Esophagus muscularis mucosa (tissue), 4 donors: Measurements from ENCODE around the gene TBC1D8B. TPM values are rescaled to one million over a fixed set of nuclear protein-coding genes. Genes with fewer than 3 reads are reported as not detected.

Source experiments
- DNase-seq: peaks from one replicate; pipeline ENCODE4 v3.0.0-alpha.2; 2017; ENCODE audit errors: extremely low spot score
- H3K27ac ChIP-seq, 4 donors: fragments of 200-600 bp; sonication (generic); replicated peaks in 1 of 4; 1 replicate in 3 of 4; 2 replicates in 1 of 4; pipeline ENCODE4 v1.5.1; 2016 to 2019; ENCODE audit warnings: mild to moderate bottlenecking in 1 of 4
- H3K27me3 ChIP-seq, 4 donors: fragments of 200-600 bp; sonication (generic); one replicate each; pipeline versions ENCODE4 v1.5.1 to v1.6.0; 2016 to 2019
- H3K36me3 ChIP-seq, 4 donors: fragments of 200-600 bp; sonication (generic); one replicate each; pipeline ENCODE4 v1.5.1; 2016 to 2019
- H3K4me1 ChIP-seq, 4 donors: fragments of 200-600 bp; sonication (generic); one replicate each; pipeline ENCODE4 v1.5.1; 2016 to 2019
- H3K4me3 ChIP-seq, 4 donors: fragments of 200-600 bp; sonication (generic); 1 replicate in 2 of 4; 2 replicates in 2 of 4; pipeline ENCODE4 v1.5.1; 2016 to 2019; ENCODE audit warnings: mild to moderate bottlenecking in 4 of 4, moderate library complexity in 1 of 4
- H3K9me3 ChIP-seq, 4 donors: fragments of 200-600 bp; sonication (generic); 1 replicate in 3 of 4; 2 replicates in 1 of 4; pipeline ENCODE4 v1.5.1; 2016 to 2019
- EP300 ChIP-seq: sonication (generic); formaldehyde crosslinking; IDR thresholded peaks from one replicate; pipeline ENCODE4 v1.6.1; 2017; ENCODE audit warnings: antibody characterized with exemption
- POLR2A ChIP-seq: fragments of 450-650 bp; IDR thresholded peaks from one replicate; pipeline ENCODE4 v1.6.1; 2017; ENCODE audit warnings: antibody characterized with exemption, moderate library complexity, mild to moderate bottlenecking, low read depth
- POLR2AphosphoS5 ChIP-seq, 2 donors: sonication (generic); formaldehyde crosslinking; IDR thresholded peaks; one replicate each; pipeline ENCODE4 v1.6.1; 2017; ENCODE audit warnings: antibody characterized with exemption in 2 of 2
- WGBS: methylation state at CpG from one replicate; pipeline ENCODE4 v1.1.5; 2018; 5-methylcytosine and 5-hydroxymethylcytosine counted together
- intact Hi-C: fragments of 100-400 bp; cut with DNase I; formaldehyde crosslinking; loops from one replicate; pipeline ENCODE4 v1.15.1; 2023
- total RNA-seq, 4 donors: library from RNA; depleted of rRNA; stranded (reverse); fragments of >200 nt; gene quantifications; one replicate each; pipeline versions ENCODE4 v1.1.0 to v1.2.1, GENCODE V29; 2016
- TF ChIP-seq, protein P1 (sequence below), 3 experiments: fragments of 200-600 bp in 2 of 3; fragments of 450-650 bp in 1 of 3; sonication (generic) in 2 of 3; IDR thresholded peaks; one replicate each; pipeline ENCODE4 v1.5.1; 2017 to 2019; ENCODE audit warnings: antibody characterized with exemption in 3 of 3, mild to moderate bottlenecking in 2 of 3, moderate library complexity in 1 of 3

Gene TBC1D8B
- total RNA-seq, 4 donors from 2014 or later: 2.5 to 5.0 (median 3.6) TPM

DNA sequence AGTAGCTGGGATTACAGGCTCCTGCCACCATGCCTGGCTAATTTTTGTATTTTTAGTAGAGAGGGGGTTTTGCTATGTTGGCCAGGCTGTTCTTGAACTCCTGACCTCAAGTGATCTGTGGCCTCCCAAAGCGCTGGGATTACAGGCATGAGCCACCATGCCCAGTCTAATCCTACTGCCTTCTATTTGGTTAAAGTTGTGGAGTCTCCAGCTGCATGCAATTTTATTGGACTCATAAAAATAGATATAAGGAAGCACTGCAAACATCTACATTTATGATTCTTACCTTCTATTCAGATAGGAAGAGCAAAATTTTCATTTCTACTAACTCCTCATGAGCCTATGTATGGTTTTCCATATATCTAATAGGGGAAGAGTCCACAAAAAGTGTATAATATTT, 87.0 kb downstream of the TBC1D8B start:
- Histone ChIP-seq H3K9me3 (no peaks in the 10 kb centered on the region), H3K36me3 (no peaks in the 10 kb centered on the region), H3K27me3 (no peaks in the 10 kb centered on the region), H3K4me3 (no peak overlapping the region), H3K27ac (no peak overlapping the region), H3K4me1 (peaks cover 0 to under 1% (median under 1%) of the 10 kb centered on the region in 4 donors)
- no peak for TF ChIP-seq EP300
- TF ChIP-seq POLR2A: no peak
- TF ChIP-seq, protein P1, sequence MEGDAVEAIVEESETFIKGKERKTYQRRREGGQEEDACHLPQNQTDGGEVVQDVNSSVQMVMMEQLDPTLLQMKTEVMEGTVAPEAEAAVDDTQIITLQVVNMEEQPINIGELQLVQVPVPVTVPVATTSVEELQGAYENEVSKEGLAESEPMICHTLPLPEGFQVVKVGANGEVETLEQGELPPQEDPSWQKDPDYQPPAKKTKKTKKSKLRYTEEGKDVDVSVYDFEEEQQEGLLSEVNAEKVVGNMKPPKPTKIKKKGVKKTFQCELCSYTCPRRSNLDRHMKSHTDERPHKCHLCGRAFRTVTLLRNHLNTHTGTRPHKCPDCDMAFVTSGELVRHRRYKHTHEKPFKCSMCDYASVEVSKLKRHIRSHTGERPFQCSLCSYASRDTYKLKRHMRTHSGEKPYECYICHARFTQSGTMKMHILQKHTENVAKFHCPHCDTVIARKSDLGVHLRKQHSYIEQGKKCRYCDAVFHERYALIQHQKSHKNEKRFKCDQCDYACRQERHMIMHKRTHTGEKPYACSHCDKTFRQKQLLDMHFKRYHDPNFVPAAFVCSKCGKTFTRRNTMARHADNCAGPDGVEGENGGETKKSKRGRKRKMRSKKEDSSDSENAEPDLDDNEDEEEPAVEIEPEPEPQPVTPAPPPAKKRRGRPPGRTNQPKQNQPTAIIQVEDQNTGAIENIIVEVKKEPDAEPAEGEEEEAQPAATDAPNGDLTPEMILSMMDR (IDR thresholded peaks at IDR 0.05): no peak
- no peak for TF ChIP-seq POLR2AphosphoS5 (IDR thresholded peaks at IDR 0.05)
- intact Hi-C loops: no loop called here
- WGBS: 75% methylated on average over 1 of the region's 1 CpG
- DNase-seq: no peak

DNA sequence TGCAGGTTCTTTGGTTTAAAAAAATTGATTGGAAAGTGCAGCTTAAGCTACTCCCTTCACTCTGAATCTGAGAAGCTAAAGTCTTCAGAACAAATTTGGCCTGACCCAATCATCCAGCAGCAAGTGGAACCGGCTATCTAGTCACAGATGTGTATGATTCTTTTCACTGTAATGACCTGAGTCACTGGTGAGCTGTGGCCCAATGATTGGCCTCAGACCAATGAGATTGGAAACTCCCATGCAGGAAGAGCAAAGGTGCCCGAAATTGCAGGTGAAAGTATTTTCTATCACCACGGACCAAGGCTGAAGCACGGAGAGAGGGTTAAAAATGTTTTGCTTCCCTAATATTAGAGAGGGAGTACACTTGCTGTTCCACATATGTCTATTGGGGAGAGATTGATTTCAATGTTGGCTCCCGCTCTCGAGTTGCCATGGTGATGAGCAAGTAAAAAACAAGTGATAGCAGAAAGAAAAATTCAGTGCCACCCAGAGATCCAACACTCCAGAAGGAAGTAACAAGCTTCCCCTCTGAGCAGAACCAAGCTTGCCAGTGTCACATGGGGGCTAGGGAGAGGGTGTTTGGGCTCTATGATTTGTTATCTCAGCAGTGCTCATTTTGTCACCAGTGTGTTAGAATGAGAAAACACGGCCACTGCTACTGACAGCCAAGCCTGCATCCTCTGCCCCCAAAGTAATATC, 89.4 kb downstream of the TBC1D8B start:
- Histone ChIP-seq H3K27me3 (no peaks in the 10 kb centered on the region), H3K4me1 (peaks cover 0 to 9% (median 9%) of the 10 kb centered on the region in 4 donors), H3K36me3 (no peaks in the 10 kb centered on the region), H3K27ac (no peak overlapping the region), H3K9me3 (no peaks in the 10 kb centered on the region), H3K4me3 (no peak overlapping the region)
- no peak for DNase-seq
- no peak for TF ChIP-seq POLR2AphosphoS5 (IDR thresholded peaks at IDR 0.05)
- no peak for TF ChIP-seq POLR2A
- TF ChIP-seq, protein P1 (IDR thresholded peaks at IDR 0.05): no peak
- no peak for TF ChIP-seq EP300
- intact Hi-C loops: loop anchor here (5.0 kb wide), 1 partner anchor 60 kb away; no protein-coding TSS in a partner anchor
- WGBS: 53% methylated on average over 7 of the region's 7 CpGs

DNA sequence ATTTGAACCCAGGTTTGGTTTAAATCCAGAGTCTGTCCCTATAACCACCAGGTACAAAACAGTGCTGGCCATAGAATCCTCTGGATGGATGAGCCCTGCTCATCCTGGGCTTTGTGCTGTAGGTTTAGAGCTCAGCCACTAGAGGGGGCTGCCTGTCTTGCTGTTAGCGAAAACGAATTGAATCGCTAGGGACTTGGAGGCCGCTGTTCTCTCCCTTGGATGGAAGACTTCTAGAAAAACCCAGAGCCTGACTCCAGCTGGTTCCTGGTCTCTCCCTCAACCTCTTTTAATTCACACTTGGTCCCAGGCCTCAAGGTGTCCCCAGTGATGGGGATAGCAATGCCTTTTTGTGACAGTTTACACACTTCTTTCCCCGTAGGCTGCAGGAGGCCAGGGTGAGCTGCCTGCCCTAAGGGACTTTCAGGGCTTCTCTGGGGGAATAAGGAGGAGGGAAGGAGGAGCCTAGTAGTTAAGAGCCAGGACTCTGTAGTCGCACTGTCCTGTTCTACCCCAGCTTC, 92.0 kb downstream of the TBC1D8B start:
- intact Hi-C loops: loop anchor here (5.0 kb wide), 1 partner anchor 58 kb away; no protein-coding TSS in a partner anchor
- DNase-seq: no peak
- peak overlapping the region in 1 of 4 donors; percentile 18 for H3K27ac ChIP-seq
- 22% methylated on average over 6 of the region's 6 CpGs for WGBS
- peaks cover 0 to 9% (median 9%) of the 10 kb centered on the region in 4 donors for H3K4me1 ChIP-seq
- TF ChIP-seq POLR2A: no peak
- TF ChIP-seq, protein P1 (IDR thresholded peaks at IDR 0.05): peak; percentile 76 to 80 (median 77)
- no peaks in the 10 kb centered on the region for H3K27me3 ChIP-seq
- H3K9me3 ChIP-seq: no peaks in the 10 kb centered on the region
- H3K4me3 ChIP-seq: no peak overlapping the region
- no peaks in the 10 kb centered on the region for H3K36me3 ChIP-seq

DNA sequence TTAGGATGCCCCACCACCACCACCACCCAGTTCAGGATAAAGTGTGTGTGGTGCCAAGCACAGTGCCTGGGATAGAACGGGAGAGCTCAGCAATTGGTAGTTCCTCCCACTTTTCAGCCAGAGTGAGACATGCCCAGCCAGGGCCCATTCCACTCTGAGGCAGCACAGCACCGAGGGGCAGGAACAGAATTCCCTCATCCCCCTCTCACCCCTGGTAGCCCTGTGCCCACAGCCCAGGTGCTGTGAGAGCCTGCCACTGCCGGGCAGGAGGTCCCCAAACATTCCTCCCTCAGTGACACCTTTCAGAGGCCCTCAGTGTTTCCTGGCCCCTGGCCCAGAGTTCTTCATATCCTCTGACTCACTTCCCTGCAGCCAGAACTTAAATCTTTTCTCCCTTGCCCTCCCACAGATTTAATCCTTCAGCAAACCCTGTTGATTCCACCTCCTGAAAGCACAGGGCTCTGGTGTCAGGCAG, 92.5 kb downstream of the TBC1D8B start:
- 33% methylated on average over 1 of the region's 3 CpGs for whole genome bisulfite sequencing

More for the DNA sequence above, 92.5 kb downstream of the TBC1D8B start:
- no peaks in the 10 kb centered on the region for H3K9me3 ChIP-seq
- H3K36me3 ChIP-seq: no peaks in the 10 kb centered on the region
- H3K27ac ChIP-seq: peak overlapping the region in 1 of 4 donors; percentile 18
- peaks cover 0 to 9% (median 9%) of the 10 kb centered on the region in 4 donors for H3K4me1 ChIP-seq
- TF ChIP-seq POLR2AphosphoS5 (IDR thresholded peaks at IDR 0.05) (no peak), EP300 (no peak), POLR2A (no peak)
- TF ChIP-seq, protein P1 (IDR thresholded peaks at IDR 0.05): no peak
- DNase-seq: no peak
- no peak overlapping the region for H3K4me3 ChIP-seq
- H3K27me3 ChIP-seq: no peaks in the 10 kb centered on the region
- intact Hi-C loops: loop anchor here (5.0 kb wide), 1 partner anchor 57 kb away; no protein-coding TSS in a partner anchor
